Activated T-helper 2 cell treated with anti-CD3 and anti-CD28 coated beads, Interferon-gamma antibody, Interleukin-2, Interleukin-4, amounts not matched to agents 10 μg/mL and 5 μg/mL and 100 μg/mL, durations not matched to agents 14 hours and 24 hours and 36 hours (primary cell): ENCODE measurements around the gene SCCPDH. TPM values are rescaled to one million over a fixed set of nuclear protein-coding genes. Genes with fewer than 3 reads are reported as not detected.

ENCODE experiments used
- DNase-seq: peaks from one replicate; pipeline ENCODE4 v3.0.0; 2021; ENCODE audit warnings: low spot score
- H3K27ac Mint-ChIP-seq: one replicate; pipeline ENCODE4 v1.8.0; 2021; ENCODE audit warnings: mixed read lengths
- H3K27me3 Mint-ChIP-seq: one replicate; pipeline ENCODE4 v1.8.0; 2021; ENCODE audit warnings: low read depth, mixed read lengths
- H3K36me3 Mint-ChIP-seq: one replicate; pipeline ENCODE4 v1.8.0; 2021; ENCODE audit warnings: low read depth, mixed read lengths
- H3K4me1 Mint-ChIP-seq: one replicate; pipeline ENCODE4 v1.8.0; 2021; ENCODE audit warnings: low read depth, mixed read lengths
- H3K4me3 Mint-ChIP-seq: one replicate; pipeline ENCODE4 v1.8.0; 2021; ENCODE audit warnings: low read depth, mild to moderate bottlenecking, moderate library complexity, mixed read lengths
- H3K9me3 Mint-ChIP-seq: one replicate; pipeline ENCODE4 v1.8.0; 2021; ENCODE audit warnings: mixed read lengths
- intact Hi-C: fragments of 100-400 bp; cut with micrococcal nuclease; formaldehyde crosslinking; loops from one replicate; pipeline ENCODE4 v1.15.1; 2023
- total RNA-seq: library from RNA; stranded (reverse); gene quantifications from 2 replicates; pipeline ENCODE4 v1.2.3, GENCODE V29; 2022

The SCCPDH gene
- total RNA-seq, 1 donor from 2014 or later: 34.3 TPM

DNA sequence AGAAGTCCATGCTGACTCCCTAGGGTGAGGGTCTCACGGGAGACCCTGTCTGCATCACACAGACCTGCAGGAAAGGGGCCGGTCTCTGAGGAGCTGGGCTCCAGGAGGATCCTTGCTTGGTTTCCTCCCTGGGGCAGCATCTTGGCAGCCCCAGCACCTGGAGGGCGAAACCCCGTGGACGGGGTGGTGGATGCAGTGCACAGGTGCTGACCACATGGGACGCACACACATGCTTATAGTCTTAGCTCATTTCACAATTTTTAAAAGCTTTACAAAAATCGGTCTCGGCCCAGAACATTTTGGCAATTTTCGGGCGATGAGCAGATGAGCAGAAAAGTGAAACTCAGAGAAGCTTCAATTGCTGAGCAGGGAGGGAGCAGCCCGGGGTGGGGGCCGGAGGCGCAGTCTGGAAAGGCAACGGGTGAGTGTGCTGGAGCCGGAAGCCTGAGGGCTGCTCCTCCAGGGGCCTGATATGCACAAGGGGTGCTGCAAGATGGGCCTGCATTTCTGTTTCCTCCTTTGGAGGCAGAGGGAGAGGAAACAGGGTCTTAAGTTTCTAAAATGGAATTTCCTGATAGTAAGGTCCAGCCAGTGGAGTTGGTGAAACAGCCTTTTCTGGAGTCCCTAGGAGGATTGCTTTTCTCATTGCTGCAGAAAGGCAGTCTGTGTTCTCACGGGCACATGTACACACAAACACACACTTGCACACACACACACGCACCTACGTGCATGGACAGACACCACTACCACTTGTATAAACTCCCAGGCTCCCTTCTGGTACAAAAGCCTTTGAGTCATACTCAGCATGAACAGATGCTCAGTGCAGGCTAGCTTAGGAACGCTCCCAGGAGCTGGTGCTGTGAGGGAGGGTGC lies 60.6 kb downstream of the SCCPDH start:
- H3K27ac Mint-ChIP-seq: no peak overlapping the region
- no peaks in the 10 kb centered on the region for H3K9me3 Mint-ChIP-seq
- peaks cover 10% of the 10 kb centered on the region for H3K4me1 Mint-ChIP-seq
- H3K27me3 Mint-ChIP-seq: peaks cover 5% of the 10 kb centered on the region
- no peak for DNase-seq
- no peaks in the 10 kb centered on the region for H3K36me3 Mint-ChIP-seq
- intact Hi-C loops: no loop called here
- H3K4me3 Mint-ChIP-seq: peak overlapping the region; percentile 17

DNA sequence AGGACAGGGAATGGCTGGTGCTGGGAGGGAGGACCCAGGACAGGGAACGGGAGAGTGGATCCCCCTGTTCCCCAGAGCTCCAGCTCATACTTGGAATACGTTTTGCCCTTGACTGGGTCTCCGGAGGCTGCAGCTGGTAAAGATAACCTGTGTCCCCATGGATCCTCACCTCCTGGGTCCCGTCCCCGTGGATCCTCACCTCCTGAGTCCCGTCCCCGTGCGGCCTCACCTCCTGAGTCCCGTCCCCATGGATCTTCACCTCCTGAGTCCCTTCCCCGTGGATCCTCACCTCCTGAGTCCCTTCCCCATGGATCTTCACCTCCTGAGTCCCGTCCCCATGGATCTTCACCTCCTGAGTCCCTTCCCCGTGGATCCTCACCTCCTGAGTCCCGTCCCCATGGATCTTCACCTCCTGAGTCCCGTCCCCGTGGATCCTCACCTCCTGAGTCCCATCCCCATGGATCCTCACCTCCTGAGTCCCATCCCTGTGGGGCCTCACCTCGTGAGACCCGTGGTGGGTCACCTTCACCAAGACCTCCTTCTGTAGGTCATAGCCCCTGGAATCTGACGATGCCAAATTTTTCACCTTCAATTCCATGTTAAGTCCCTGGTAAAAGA lies 61.4 kb downstream of the SCCPDH start:
- peaks cover 5% of the 10 kb centered on the region for H3K27me3 Mint-ChIP-seq
- H3K4me1 Mint-ChIP-seq: peaks cover 10% of the 10 kb centered on the region
- H3K36me3 Mint-ChIP-seq: no peaks in the 10 kb centered on the region
- no peak overlapping the region for H3K4me3 Mint-ChIP-seq
- no peak for DNase-seq
- no peaks in the 10 kb centered on the region for H3K9me3 Mint-ChIP-seq
- intact Hi-C loops: no loop called here
- no peak overlapping the region for H3K27ac Mint-ChIP-seq

DNA sequence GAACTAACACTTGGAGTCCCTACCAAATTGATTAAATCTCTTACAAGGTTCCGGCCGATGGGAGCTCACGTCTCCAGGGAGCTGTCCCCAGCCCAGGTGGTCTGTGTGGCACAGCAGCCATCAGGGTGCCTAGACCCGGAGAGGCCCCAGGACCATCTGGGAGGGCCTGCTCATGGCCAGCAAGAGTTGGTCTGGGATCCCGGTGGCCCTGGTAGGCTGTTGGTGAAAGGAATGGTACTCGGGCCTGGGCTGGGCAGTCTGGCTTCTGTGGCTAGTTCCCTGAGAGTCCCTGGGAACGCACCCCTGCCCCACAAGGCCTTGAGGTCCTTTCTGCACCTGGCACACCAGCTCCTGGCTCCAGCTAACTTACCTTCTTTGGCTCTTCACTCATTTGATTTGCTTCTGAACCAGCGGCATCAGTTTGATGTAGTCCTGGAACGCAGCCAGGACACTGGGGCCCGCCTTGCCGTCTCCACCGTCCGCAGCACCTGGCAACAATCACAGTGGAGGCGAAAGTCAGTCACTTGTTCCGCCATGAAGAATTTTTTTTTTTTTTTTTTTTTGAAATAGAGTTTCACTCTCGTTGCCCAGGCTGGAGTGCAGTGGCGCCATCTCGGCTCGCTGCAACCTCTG lies 62.5 kb downstream of the SCCPDH start:
- H3K4me1 Mint-ChIP-seq: peaks cover 10% of the 10 kb centered on the region
- H3K27me3 Mint-ChIP-seq: peaks cover 5% of the 10 kb centered on the region
- H3K4me3 Mint-ChIP-seq: no peak overlapping the region
- intact Hi-C loops: no loop called here
- no peak for DNase-seq
- no peaks in the 10 kb centered on the region for H3K9me3 Mint-ChIP-seq
- no peak overlapping the region for H3K27ac Mint-ChIP-seq
- no peaks in the 10 kb centered on the region for H3K36me3 Mint-ChIP-seq

DNA sequence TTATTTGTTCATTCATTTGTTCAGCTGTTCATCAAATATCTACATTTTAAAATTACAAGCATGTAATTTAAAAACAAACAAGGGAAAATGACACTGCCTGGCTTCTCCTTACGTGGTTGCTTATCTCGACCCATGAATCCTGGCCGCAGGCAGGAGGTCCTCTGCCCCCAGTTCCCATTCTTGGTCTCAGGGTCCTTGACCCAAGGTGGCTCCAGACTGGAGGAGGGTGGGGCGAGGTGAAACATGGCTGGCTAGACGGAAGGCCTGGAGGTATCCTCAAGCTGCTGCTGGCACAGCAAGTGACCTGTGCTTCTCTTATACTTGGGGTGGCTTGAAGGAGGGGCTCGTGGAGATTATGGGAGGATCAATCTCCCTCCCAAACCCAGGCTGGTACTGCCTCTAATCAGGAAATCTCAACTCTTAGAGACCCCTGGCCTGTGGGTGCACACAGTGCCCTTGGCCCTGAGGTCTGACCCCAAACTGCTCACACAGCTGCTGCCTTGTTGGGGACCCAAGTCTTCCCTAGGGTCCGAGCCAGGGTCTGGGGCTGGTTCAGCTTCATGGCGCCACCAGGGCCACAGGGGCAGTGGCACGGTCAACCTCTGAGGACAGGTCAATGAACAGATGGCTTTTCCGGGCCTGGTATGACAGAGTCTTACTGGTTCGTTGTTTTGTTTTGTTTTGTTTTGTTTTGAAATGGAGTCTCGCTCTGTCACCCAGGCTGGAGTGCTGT lies 63.7 kb downstream of the SCCPDH start:
- Mint-ChIP-seq H3K36me3 (no peaks in the 10 kb centered on the region), H3K4me3 (no peak overlapping the region), H3K9me3 (no peaks in the 10 kb centered on the region), H3K27ac (no peak overlapping the region), H3K4me1 (peaks cover 2% of the 10 kb centered on the region), H3K27me3 (peaks cover 5% of the 10 kb centered on the region)
- no peak for DNase-seq
- intact Hi-C loops: no loop called here

DNA sequence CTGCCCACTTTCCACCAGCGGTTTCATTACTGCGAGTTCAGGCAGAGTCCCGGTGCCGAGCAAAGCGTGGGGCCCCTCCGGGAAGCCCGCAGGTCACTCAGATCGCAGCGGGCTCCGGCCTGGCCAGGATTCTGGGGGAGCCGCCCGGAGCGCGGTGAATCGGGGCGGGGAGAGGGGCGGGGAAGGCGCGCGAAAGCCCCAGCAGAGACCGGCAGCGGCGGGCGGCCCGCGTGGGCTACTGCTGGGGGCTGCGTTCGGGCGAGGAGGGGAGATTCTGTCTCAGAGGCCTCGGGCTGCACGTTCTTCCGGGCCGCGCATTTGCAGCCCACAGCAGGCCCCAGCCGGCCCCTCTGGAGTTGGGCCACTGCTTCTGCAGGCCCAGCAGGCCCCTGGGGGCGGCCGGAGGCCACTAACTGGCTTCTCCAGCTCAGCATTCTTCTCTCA lies 64.7 kb downstream of the SCCPDH start:
- no peaks in the 10 kb centered on the region for H3K9me3 Mint-ChIP-seq
- H3K4me1 Mint-ChIP-seq: peaks cover 2% of the 10 kb centered on the region
- DNase-seq: no peak
- peaks cover 5% of the 10 kb centered on the region for H3K27me3 Mint-ChIP-seq
- no peaks in the 10 kb centered on the region for H3K36me3 Mint-ChIP-seq
- intact Hi-C loops: no loop called here
- H3K27ac Mint-ChIP-seq: no peak overlapping the region
- H3K4me3 Mint-ChIP-seq: no peak overlapping the region

DNA sequence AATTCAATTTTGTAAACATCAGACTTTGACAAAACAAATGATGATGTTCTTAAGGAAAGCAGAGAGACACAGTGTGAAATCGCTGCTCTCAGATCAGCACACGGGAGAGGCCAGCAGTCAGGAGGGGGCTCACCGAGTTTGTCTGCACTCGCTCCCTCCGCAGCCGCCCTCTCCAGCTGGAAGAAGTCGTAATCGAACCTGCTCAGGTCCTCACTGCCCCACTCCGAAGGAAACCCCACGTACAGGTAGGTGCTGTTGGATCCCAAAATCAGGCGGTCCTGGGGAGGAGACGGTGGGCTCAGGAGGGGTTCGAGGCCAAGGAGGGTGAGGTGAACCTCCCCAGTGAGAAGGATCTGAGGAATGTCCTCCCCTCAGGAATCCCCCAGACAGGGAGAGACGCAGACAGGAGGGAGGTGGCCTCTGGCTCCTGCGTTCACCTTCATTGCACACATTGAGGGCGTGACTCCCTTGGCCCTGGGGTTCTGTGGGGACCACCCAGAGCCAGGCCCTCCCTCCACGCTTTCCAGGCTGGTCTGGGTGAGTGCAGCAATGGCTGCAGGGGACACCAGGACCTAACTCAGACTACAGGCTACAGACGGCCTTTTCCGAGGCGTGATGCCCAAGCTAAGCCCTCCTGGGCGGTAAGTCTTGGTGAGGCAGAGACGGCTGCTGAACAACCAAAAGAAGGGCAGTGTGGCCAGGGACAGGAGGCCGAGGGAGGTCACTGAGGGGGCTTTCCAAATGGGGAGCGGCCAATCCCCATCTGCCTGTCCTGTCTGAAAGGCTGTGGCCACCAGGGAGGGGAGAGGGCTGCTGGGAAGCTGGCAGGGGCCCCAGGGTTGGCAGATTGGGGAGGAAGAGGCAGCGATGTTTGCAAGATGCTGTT lies 65.5 kb downstream of the SCCPDH start:
- intact Hi-C loops: no loop called here
- Mint-ChIP-seq H3K36me3 (no peaks in the 10 kb centered on the region), H3K9me3 (no peaks in the 10 kb centered on the region), H3K27me3 (peaks cover 5% of the 10 kb centered on the region), H3K4me1 (peaks cover 2% of the 10 kb centered on the region), H3K27ac (no peak overlapping the region), H3K4me3 (no peak overlapping the region)
- DNase-seq: no peak

DNA sequence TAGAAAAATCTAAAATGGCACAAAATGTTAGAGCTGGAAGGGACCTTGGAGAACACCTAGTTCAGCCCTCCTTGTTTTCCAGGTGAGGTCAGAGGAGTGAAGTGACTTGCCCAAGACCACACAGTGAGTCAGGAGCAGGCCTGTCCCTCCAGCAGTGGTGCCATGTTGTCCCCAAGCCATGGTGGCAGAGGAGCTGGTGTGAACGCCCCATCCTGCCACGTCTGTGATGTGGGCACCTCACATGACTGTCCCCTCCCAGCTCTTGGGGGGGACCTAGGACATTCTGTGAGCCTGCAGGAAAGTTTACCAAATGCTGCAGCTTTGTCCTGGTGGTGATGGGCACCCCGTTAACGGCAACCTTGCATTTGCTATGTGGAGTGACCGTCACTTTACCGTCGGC lies 66.2 kb downstream of the SCCPDH start:
- Mint-ChIP-seq H3K4me1 (no peaks in the 10 kb centered on the region), H3K4me3 (no peak overlapping the region), H3K36me3 (no peaks in the 10 kb centered on the region), H3K27ac (no peak overlapping the region), H3K9me3 (no peaks in the 10 kb centered on the region), H3K27me3 (peaks cover 5% of the 10 kb centered on the region)
- DNase-seq: no peak
- intact Hi-C loops: no loop called here

DNA sequence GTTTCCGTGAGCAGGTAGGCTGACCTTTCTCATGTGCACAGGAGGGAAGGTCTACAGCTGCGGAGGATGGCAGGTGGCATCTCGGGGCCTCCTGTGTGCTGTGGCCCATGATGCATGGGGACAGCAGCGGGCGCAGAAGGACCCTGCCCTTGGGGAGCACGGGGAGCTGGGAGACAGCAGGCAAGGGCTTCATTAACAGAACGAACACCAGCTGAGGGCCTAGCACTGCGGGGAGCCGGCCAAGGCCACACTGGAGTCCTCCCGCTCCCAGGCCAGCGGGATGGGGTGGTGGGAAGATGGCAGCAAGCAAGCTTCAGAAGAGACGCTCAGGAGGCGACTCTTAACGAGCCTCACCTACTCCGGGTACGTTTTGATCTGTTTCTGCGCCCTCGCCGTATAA lies 66.6 kb downstream of the SCCPDH start:
- intact Hi-C loops: no loop called here
- no peak overlapping the region for H3K4me3 Mint-ChIP-seq
- no peaks in the 10 kb centered on the region for H3K36me3 Mint-ChIP-seq
- no peak for DNase-seq
- H3K4me1 Mint-ChIP-seq: no peaks in the 10 kb centered on the region
- no peak overlapping the region for H3K27ac Mint-ChIP-seq
- no peaks in the 10 kb centered on the region for H3K9me3 Mint-ChIP-seq
- peaks cover 5% of the 10 kb centered on the region for H3K27me3 Mint-ChIP-seq

DNA sequence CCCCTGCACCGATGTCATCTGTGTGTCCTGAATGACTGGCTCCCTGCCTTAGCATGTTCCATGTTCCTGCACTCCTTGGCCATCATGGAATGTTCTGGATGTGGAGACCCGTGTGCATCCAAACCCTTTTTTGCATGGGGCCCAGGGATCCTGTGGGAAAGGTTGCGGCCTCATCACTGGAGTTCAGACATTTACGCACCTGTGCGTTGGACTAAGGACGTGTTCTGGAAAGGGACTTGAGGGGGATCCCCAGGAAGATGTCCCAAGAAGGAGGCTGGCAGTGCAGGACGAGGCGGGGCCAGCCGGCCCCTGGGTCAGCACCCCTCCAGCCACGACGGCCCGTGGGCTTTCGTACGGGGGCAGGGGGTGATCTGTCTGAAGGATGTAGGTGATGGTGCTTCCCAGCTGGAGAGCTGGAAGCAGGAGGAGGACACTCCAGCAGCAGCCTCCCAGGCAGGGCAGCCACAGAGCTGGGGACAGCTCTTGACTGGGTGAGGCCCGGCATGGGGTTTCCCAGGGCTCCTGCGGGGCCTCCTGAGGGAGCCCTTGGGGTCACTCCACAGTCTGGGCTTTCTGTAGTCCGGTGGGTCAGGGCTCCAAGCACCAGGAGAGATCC lies 67.2 kb downstream of the SCCPDH start:
- no peaks in the 10 kb centered on the region for H3K4me1 Mint-ChIP-seq
- H3K27me3 Mint-ChIP-seq: peaks cover 5% of the 10 kb centered on the region
- no peaks in the 10 kb centered on the region for H3K36me3 Mint-ChIP-seq
- intact Hi-C loops: no loop called here
- no peaks in the 10 kb centered on the region for H3K9me3 Mint-ChIP-seq
- no peak for DNase-seq
- no peak overlapping the region for H3K27ac Mint-ChIP-seq
- no peak overlapping the region for H3K4me3 Mint-ChIP-seq

DNA sequence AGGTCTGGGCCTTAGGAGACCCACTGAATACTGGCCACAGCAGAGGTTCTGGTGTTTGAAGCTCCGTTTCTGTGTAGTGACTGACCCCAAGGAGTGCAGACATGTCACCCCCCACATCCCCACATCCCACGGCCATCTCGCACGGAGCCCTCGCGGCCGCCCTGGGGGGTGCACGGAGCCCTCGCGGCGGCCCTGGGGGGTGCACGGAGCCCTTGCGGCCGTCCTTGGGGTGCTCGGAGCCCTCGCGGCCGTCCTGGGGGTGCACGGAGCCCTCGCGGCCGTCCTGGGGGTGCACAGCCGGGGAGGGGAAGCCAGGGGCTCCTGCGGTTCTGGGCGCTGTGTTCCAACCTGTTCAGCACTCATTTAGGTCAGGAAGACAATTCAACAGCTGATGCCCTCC lies 68.4 kb downstream of the SCCPDH start:
- no peak for DNase-seq
- intact Hi-C loops: no loop called here
- Mint-ChIP-seq H3K27me3 (peaks cover 5% of the 10 kb centered on the region), H3K36me3 (no peaks in the 10 kb centered on the region), H3K4me1 (no peaks in the 10 kb centered on the region), H3K27ac (no peak overlapping the region), H3K4me3 (no peak overlapping the region), H3K9me3 (no peaks in the 10 kb centered on the region)

DNA sequence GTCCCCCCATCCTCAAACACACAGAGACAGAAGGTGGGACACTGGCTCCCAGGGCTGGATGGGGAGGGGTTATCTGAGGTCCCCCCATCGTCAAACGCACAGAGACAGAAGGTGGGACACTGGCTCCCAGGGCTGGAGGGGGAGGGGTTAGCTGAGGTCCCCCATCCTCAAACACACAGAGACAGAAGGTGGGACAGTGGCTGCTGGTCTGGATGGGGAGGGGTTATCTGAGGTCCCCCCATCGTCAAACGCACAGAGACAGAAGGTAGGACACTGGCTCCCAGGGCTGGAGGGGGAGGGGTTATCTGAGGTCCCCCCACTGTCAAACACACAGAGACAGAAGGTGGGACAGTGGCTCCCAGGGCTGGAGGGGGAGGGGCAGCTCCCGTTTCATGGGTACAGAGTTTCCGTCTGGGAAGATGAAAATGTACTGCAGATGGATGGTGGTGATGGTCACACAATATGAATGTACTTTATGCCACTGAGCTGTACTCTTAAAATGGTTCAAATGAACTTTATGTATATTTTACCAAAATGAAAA lies 69.2 kb downstream of the SCCPDH start:
- no peaks in the 10 kb centered on the region for H3K36me3 Mint-ChIP-seq
- no peak overlapping the region for H3K4me3 Mint-ChIP-seq
- H3K9me3 Mint-ChIP-seq: no peaks in the 10 kb centered on the region
- H3K27ac Mint-ChIP-seq: no peak overlapping the region
- DNase-seq: no peak
- no peaks in the 10 kb centered on the region for H3K4me1 Mint-ChIP-seq
- peaks cover 3% of the 10 kb centered on the region for H3K27me3 Mint-ChIP-seq
- intact Hi-C loops: no loop called here
